Mucosa of descending colon (tissue), 3 donors: Measurements from ENCODE around the gene TBXAS1. TPM values are rescaled to one million over a fixed set of nuclear protein-coding genes. Genes with fewer than 3 reads are reported as not detected.
A peak's percentile ranks its signal among the peaks of the same experiment; 100 is the strongest.

Experiments used
- ATAC-seq: fragments of 200-7000 bp; cut with Tn5 transposase; one replicate; pipeline ENCODE4 v1.9.1; 2020; ENCODE audit warnings: mild to moderate bottlenecking, moderate library complexity
- DNase-seq, 3 donors: peaks; one replicate each; pipeline ENCODE4 v3.0.0-alpha.2; 2020
- H3K36me3 ChIP-seq: fragments of 200-600 bp; one replicate; pipeline ENCODE4 v1.8.0; 2021; ENCODE audit warnings: low read depth, mild to moderate bottlenecking
- H3K4me1 ChIP-seq: fragments of 200-600 bp; one replicate; pipeline ENCODE4 v1.8.0; 2021; ENCODE audit warnings: low read depth, mild to moderate bottlenecking
- H3K4me3 ChIP-seq: fragments of 200-600 bp; one replicate; pipeline ENCODE4 v1.8.0; 2021; ENCODE audit warnings: mild to moderate bottlenecking
- H3K9me3 ChIP-seq: fragments of 200-600 bp; one replicate; pipeline ENCODE4 v1.8.0; 2021; ENCODE audit warnings: mild to moderate bottlenecking
- intact Hi-C, 2 donors: fragments of 100-400 bp; cut with DNase I in 1 of 2; cut with micrococcal nuclease in 1 of 2; formaldehyde crosslinking; loops; one replicate each; pipeline versions ENCODE4 v1.11.0 to v1.11.1; 2022; cut with DNase I, micrococcal nuclease
- total RNA-seq, 3 donors: library from RNA; stranded (reverse); fragmentation: NEBNext Ultra II Directional in 2 of 3; extraction: Animal tissue kit (Norgen Biotek cat#: 25700) in 2 of 3; gene quantifications; one replicate each; pipeline versions ENCODE4 v1.2.1 to v1.2.4, GENCODE V29; 2021 to 2023
- TF ChIP-seq, protein P1 (sequence below): fragments of 200-600 bp; IDR thresholded peaks from one replicate; pipeline ENCODE4 v1.8.0; 2022; ENCODE audit warnings: antibody characterized with exemption, mild to moderate bottlenecking
- donor health status: DM: no; HTN: no; CAD: no; lungs with moderate emphysema.
- donor health status: DM: no; HTN: no; CAD: no.
- donor health status: DM: no; HTN: yes; CAD: no.

Gene TBXAS1
- total RNA-seq, 3 donors from 2014 or later = 9.4 to 15.6 (median 9.7) TPM

GRCh38 chr7:139966949-139967348, 137.9 kb downstream of the TBXAS1 start:
- no peaks in the 10 kb centered on the region for H3K4me1 ChIP-seq
- H3K36me3 ChIP-seq = no peaks in the 10 kb centered on the region
- intact Hi-C loops = no loop called here
- no peak overlapping the region for H3K4me3 ChIP-seq
- ATAC-seq (peak; percentile 30), DNase-seq (no peak)
- TF ChIP-seq, protein P1, sequence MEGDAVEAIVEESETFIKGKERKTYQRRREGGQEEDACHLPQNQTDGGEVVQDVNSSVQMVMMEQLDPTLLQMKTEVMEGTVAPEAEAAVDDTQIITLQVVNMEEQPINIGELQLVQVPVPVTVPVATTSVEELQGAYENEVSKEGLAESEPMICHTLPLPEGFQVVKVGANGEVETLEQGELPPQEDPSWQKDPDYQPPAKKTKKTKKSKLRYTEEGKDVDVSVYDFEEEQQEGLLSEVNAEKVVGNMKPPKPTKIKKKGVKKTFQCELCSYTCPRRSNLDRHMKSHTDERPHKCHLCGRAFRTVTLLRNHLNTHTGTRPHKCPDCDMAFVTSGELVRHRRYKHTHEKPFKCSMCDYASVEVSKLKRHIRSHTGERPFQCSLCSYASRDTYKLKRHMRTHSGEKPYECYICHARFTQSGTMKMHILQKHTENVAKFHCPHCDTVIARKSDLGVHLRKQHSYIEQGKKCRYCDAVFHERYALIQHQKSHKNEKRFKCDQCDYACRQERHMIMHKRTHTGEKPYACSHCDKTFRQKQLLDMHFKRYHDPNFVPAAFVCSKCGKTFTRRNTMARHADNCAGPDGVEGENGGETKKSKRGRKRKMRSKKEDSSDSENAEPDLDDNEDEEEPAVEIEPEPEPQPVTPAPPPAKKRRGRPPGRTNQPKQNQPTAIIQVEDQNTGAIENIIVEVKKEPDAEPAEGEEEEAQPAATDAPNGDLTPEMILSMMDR = no peak
- H3K9me3 ChIP-seq = no peaks in the 10 kb centered on the region

DNA sequence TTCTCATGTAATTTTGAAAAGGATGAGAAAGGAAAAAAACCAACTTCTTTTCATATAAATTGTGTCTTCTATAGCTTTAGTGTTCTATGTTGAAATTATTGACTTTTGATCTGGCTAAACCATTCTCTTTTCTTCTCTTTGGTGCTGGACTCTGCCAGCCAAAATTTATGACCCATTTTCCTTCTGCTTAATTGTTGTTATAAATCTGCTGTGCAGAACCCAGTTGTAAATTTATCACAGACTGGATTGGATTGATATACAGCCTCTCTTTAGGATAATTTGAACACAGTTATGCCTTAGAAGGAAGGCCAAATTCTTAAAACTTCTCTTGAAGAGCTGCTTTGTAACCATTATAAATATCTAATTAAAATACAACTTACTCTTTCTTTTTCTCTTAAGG, 139.9 kb downstream of the TBXAS1 start:
- no peaks in the 10 kb centered on the region for H3K36me3 ChIP-seq
- ATAC-seq (no peak), DNase-seq (no peak)
- TF ChIP-seq, protein P1 = no peak
- intact Hi-C loops = no loop called here
- no peak overlapping the region for H3K4me3 ChIP-seq
- H3K9me3 ChIP-seq = no peaks in the 10 kb centered on the region
- H3K4me1 ChIP-seq = no peaks in the 10 kb centered on the region

DNA sequence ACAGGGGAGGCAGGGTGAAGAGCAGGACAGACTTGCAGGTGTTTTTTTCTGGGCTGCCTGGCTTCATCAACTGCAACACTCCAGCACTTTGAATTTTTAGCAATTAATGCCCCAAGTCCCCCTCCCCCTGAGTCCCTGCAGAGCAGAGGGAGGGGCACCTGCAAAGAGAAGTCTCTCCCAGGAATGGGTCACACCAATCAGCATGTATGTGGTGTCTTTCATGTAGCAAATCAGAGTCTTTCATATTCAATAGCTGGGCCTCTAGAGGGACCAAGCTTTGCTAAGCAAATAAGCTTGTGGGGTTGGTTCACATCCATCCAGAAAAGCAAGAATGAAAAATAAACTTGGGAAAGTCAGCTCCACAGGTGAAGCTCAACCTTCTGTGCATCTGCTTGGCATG, 143.0 kb downstream of the TBXAS1 start:
- H3K36me3 ChIP-seq = no peaks in the 10 kb centered on the region
- TF ChIP-seq, protein P1 = no peak
- H3K4me1 ChIP-seq = no peaks in the 10 kb centered on the region
- no peaks in the 10 kb centered on the region for H3K9me3 ChIP-seq
- no peak overlapping the region for H3K4me3 ChIP-seq
- no peak for ATAC-seq
- no peak for DNase-seq
- intact Hi-C loops = no loop called here

DNA sequence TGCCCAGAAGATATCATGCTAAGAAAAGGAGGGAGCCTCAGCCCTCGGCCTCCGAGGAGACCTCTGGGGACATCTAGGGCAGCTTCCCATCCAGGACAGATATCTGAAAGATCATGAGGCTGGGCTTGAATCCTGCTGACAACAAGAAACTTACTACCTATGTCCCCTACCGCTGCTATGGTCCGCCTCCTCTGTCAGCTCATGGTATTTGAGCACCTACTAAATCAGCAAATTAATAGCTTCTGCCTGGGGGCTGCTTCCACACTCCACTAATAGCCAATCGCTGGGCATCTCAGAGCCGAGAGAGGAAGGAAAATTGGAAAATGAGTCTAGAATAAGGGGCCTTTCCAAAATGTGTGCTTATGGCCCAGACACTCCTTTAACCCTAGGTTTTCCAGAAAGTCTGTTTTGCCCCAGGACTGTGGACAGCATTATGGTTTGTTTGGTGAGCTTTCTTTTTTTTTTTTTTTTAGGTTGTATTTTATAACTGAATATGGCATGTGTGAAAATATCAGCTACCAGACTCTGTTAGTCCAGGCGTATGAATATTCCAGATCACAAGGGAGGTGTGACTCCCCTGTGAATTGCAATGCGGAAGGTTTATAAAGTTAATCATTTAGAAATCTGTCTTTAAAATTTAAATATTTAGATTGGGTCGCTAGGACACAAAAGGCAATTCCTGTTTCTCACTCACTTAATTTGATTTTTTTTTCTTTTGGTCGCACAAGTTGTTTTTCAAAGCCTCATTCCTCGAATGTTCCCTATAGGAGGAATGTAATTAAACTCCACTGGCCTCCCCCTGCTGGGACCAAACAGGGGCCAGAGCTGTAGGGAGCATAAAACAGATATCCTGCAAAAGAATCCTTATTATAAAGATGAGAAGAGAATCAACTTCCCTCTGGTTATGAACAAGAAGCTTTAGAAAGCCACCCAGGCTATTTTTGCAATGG, 144.3 kb downstream of the TBXAS1 start:
- Histone ChIP-seq H3K9me3 (no peaks in the 10 kb centered on the region), H3K36me3 (no peaks in the 10 kb centered on the region), H3K4me1 (no peaks in the 10 kb centered on the region), H3K4me3 (no peak overlapping the region)
- ATAC-seq = no peak
- DNase-seq = no peak
- intact Hi-C loops = no loop called here
- TF ChIP-seq, protein P1 = no peak

- TF ChIP-seq, protein P1 = no peak
- ATAC-seq (no peak), DNase-seq (no peak)
- intact Hi-C loops = no loop called here
- Histone ChIP-seq H3K4me1 (no peaks in the 10 kb centered on the region), H3K36me3 (no peaks in the 10 kb centered on the region), H3K4me3 (no peak overlapping the region), H3K9me3 (no peaks in the 10 kb centered on the region)
Observed at GRCh38 chr7:139974179-139974811, 145.2 kb downstream of the TBXAS1 start.
